Suprapubic skin (tissue), 3 donors: ENCODE data around the gene H2AZ1.
A peak's percentile ranks its signal among the peaks of the same experiment; 100 is the strongest.

Experiments
- POLR2AphosphoS5 ChIP-seq, 3 donors: sonication (generic); formaldehyde crosslinking; IDR thresholded peaks; one replicate each; pipeline ENCODE4 v1.6.1; 2017; ENCODE audit warnings: antibody characterized with exemption in 3 of 3
- TF ChIP-seq, protein P1 (sequence below), 2 donors: fragments of 200-600 bp in 1 of 2; fragments of 450-650 bp in 1 of 2; sonication (generic) in 1 of 2; IDR thresholded peaks; one replicate each; pipeline ENCODE4 v1.5.1; 2016 to 2019; ENCODE audit warnings: antibody characterized with exemption in 2 of 2, mild to moderate bottlenecking in 1 of 2, moderate library complexity in 1 of 2

DNA sequence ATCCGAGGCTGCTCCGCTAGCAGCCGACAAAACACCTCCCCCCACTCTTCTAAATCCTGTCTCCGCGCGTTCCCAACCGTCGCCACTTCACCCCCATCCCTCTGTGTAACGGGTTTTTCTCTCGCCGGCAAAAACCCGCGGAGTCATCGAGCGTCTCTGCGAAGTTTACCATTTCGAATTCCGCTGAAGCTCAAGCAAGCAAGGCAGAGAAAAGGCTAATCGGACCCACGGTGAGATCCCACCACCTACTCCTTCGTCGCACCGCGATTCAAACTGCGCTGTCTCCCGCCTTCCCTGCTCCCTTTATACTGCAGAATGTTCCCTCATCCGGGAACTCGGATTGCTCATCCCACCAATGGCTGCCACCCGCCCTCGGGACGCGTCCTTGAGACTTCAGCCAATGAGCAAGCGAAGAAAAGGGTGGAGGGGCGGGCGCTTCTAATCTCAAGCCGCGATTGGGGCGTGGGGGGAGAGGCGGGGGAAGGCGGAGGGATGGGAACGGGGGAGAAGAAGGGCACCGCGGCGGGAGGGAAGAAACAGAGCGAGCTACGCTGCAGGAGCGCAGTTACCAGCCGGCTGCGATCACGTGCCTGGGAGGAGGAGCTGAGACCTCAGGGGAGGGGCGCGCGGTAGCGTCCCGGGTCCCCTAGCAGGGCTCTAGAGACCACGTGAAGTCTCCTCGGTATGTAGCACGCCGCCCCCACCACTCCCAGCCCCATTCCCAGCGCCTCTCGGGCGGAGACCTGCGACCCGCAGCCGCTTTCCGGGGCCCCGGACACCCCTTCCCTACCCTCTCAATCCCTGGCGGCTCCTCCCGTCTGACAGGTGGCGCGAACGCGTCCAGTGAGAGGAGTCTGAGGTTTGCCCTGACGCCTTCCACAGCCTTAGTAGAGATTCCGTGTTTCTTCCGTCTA lies at the start of gene H2AZ1:
- TF ChIP-seq, protein P1, sequence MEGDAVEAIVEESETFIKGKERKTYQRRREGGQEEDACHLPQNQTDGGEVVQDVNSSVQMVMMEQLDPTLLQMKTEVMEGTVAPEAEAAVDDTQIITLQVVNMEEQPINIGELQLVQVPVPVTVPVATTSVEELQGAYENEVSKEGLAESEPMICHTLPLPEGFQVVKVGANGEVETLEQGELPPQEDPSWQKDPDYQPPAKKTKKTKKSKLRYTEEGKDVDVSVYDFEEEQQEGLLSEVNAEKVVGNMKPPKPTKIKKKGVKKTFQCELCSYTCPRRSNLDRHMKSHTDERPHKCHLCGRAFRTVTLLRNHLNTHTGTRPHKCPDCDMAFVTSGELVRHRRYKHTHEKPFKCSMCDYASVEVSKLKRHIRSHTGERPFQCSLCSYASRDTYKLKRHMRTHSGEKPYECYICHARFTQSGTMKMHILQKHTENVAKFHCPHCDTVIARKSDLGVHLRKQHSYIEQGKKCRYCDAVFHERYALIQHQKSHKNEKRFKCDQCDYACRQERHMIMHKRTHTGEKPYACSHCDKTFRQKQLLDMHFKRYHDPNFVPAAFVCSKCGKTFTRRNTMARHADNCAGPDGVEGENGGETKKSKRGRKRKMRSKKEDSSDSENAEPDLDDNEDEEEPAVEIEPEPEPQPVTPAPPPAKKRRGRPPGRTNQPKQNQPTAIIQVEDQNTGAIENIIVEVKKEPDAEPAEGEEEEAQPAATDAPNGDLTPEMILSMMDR (IDR thresholded peaks at IDR 0.05) = no peak
- TF ChIP-seq POLR2AphosphoS5 (IDR thresholded peaks at IDR 0.05) = peak; percentile 76 to 92 (median 83)
